ENCODE measurements around the gene LRRC66.

DNA sequence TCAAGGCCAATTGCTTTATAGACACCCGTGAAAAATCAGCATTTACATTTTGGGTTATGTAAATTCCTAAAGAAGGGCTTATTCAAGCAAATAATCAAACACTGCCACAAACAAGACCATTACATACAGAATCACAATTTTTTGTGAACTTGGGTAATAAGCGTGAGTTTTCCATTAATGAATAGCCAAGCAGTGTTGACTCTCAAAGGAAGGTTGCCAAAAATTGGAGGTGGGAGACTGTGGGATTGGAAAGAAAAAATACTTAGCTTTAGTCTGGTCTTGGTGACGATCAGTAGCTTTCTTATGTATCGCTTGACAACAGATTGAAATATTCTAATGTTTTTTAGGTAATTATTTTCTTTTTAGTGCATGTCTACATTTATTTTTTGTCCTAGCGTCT, 20.9 kb downstream of the LRRC66 start:
- TF ChIP-seq ZNF133 (CRISPR knock-in tag; IDR thresholded peaks at IDR 0.05), result no peak
- TF ChIP-seq, protein P1, sequence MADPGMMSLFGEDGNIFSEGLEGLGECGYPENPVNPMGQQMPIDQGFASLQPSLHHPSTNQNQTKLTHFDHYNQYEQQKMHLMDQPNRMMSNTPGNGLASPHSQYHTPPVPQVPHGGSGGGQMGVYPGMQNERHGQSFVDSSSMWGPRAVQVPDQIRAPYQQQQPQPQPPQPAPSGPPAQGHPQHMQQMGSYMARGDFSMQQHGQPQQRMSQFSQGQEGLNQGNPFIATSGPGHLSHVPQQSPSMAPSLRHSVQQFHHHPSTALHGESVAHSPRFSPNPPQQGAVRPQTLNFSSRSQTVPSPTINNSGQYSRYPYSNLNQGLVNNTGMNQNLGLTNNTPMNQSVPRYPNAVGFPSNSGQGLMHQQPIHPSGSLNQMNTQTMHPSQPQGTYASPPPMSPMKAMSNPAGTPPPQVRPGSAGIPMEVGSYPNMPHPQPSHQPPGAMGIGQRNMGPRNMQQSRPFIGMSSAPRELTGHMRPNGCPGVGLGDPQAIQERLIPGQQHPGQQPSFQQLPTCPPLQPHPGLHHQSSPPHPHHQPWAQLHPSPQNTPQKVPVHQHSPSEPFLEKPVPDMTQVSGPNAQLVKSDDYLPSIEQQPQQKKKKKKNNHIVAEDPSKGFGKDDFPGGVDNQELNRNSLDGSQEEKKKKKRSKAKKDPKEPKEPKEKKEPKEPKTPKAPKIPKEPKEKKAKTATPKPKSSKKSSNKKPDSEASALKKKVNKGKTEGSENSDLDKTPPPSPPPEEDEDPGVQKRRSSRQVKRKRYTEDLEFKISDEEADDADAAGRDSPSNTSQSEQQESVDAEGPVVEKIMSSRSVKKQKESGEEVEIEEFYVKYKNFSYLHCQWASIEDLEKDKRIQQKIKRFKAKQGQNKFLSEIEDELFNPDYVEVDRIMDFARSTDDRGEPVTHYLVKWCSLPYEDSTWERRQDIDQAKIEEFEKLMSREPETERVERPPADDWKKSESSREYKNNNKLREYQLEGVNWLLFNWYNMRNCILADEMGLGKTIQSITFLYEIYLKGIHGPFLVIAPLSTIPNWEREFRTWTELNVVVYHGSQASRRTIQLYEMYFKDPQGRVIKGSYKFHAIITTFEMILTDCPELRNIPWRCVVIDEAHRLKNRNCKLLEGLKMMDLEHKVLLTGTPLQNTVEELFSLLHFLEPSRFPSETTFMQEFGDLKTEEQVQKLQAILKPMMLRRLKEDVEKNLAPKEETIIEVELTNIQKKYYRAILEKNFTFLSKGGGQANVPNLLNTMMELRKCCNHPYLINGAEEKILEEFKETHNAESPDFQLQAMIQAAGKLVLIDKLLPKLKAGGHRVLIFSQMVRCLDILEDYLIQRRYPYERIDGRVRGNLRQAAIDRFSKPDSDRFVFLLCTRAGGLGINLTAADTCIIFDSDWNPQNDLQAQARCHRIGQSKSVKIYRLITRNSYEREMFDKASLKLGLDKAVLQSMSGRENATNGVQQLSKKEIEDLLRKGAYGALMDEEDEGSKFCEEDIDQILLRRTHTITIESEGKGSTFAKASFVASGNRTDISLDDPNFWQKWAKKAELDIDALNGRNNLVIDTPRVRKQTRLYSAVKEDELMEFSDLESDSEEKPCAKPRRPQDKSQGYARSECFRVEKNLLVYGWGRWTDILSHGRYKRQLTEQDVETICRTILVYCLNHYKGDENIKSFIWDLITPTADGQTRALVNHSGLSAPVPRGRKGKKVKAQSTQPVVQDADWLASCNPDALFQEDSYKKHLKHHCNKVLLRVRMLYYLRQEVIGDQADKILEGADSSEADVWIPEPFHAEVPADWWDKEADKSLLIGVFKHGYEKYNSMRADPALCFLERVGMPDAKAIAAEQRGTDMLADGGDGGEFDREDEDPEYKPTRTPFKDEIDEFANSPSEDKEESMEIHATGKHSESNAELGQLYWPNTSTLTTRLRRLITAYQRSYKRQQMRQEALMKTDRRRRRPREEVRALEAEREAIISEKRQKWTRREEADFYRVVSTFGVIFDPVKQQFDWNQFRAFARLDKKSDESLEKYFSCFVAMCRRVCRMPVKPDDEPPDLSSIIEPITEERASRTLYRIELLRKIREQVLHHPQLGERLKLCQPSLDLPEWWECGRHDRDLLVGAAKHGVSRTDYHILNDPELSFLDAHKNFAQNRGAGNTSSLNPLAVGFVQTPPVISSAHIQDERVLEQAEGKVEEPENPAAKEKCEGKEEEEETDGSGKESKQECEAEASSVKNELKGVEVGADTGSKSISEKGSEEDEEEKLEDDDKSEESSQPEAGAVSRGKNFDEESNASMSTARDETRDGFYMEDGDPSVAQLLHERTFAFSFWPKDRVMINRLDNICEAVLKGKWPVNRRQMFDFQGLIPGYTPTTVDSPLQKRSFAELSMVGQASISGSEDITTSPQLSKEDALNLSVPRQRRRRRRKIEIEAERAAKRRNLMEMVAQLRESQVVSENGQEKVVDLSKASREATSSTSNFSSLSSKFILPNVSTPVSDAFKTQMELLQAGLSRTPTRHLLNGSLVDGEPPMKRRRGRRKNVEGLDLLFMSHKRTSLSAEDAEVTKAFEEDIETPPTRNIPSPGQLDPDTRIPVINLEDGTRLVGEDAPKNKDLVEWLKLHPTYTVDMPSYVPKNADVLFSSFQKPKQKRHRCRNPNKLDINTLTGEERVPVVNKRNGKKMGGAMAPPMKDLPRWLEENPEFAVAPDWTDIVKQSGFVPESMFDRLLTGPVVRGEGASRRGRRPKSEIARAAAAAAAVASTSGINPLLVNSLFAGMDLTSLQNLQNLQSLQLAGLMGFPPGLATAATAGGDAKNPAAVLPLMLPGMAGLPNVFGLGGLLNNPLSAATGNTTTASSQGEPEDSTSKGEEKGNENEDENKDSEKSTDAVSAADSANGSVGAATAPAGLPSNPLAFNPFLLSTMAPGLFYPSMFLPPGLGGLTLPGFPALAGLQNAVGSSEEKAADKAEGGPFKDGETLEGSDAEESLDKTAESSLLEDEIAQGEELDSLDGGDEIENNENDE (IDR thresholded peaks at IDR 0.05; ENCODE audit: low read depth, low read length), result no peak
- TF ChIP-seq POLR2A (conservative IDR thresholded peaks at IDR 0.05), result no peak
- TF ChIP-seq TRIM24 (IDR thresholded peaks at IDR 0.05), result no peak
